K562 (cell line): Measurements from ENCODE around the gene R3HDM2. TPM values are rescaled to one million over a fixed set of nuclear protein-coding genes. Genes with fewer than 3 reads are reported as not detected.

Experiments used
- ATAC-seq: fragments of 200-7000 bp; cut with Tn5 transposase; 3 replicates; pipeline ENCODE4 v1.9.1; 2020; ENCODE audit warnings: moderate library complexity
- BruUV-seq: library from RNA; stranded (reverse); fragments of 400-500 nt; replicated peaks from 2 replicates; lab custom pipeline; 2021; lab: Mats Ljungman, UMichigan
- CTCF ChIA-PET: fragments of 300-600 bp; formaldehyde crosslinking; extraction: SDS; loops from one replicate; lab custom pipeline; 2021; ENCODE audit warnings: low intra/inter-chr PET ratio; lab: Yijun Ruan, JAX
- POLR2A ChIA-PET: fragments of 300-600, 350-650 bp; sonication (Branson Sonifier 250); formaldehyde crosslinking; extraction: SDS; loops from one replicate; lab custom pipeline; 2021; ENCODE audit warnings: antibody characterized with exemption, inconsistent platforms; lab: Yijun Ruan, JAX
- DNase-seq, 4 experiments: peaks; one replicate each; pipeline versions ENCODE4 v3.0.0 to v3.0.0-alpha.2; 2011 to 2018; ENCODE audit warnings: low spot score in 3 of 4, mixed read lengths in 3 of 4; ENCODE audit errors: extremely low read depth in 1 of 4
- FAIRE-seq: peaks from 2 replicates; lab custom pipeline; 2011; peaks lifted over from hg19 to GRCh38; lab: Jason Lieb, UNC
- H2AFZ ChIP-seq: 2 replicates; pipeline ENCODE4 v1.6.0; 2011; ENCODE audit warnings: low read depth, low read length, control low read depth, inconsistent platforms
- H3K27ac ChIP-seq: fragments of 200-600 bp; 3 replicates; pipeline ENCODE4 v1.8.0; 2011; ENCODE audit warnings: low read depth, mild to moderate bottlenecking, control low read depth, inconsistent platforms, low read length, moderate library complexity, mixed read lengths; ENCODE audit errors: extremely low read depth
- H3K27me3 ChIP-seq, 2 experiments: fragments of 300-600 bp in 1 of 2; 2 replicates in 1 of 2; 3 replicates in 1 of 2; pipeline versions ENCODE4 v1.6.0 to v1.8.0; 2011; ENCODE audit warnings: inconsistent platforms in 2 of 2, low read length in 2 of 2, mild to moderate bottlenecking in 1 of 2, mixed read lengths in 1 of 2, moderate library complexity in 1 of 2; ENCODE audit not compliant: control insufficient read depth in 2 of 2, insufficient read depth in 2 of 2
- H3K36me3 ChIP-seq: fragments of 300-600 bp; 3 replicates; pipeline ENCODE4 v1.8.0; 2011; ENCODE audit warnings: mild to moderate bottlenecking, low read length, inconsistent platforms; ENCODE audit not compliant: control insufficient read depth, insufficient read depth
- H3K4me1 ChIP-seq, 2 experiments: fragments of 200-600 bp in 1 of 2; replicated peaks in 1 of 2; 2 replicates in 1 of 2; 3 replicates in 1 of 2; pipeline versions ENCODE4 v1.5.1 to v1.8.0; 2011; ENCODE audit warnings: inconsistent platforms in 2 of 2, low read length in 2 of 2, mild to moderate bottlenecking in 1 of 2, mixed read lengths in 1 of 2, moderate library complexity in 1 of 2; ENCODE audit not compliant: control insufficient read depth in 2 of 2, insufficient read depth in 2 of 2
- H3K4me2 ChIP-seq: 2 replicates; pipeline ENCODE4 v1.6.1; 2011; ENCODE audit warnings: low read length, control low read depth, inconsistent platforms, mixed read lengths; ENCODE audit not compliant: insufficient read depth
- H3K4me3 ChIP-seq: fragments of 200-600 bp; sonication (generic), shearing (Covaris generic); 2 replicates; pipeline ENCODE4 v1.5.1; 2016; ENCODE audit warnings: control low read depth, inconsistent platforms
- H3K79me2 ChIP-seq: fragments of 200-600 bp; 3 replicates; pipeline ENCODE4 v1.8.0; 2011; ENCODE audit warnings: low read length, inconsistent platforms; ENCODE audit not compliant: control insufficient read depth, insufficient read depth
- H3K9ac ChIP-seq, 2 experiments: 2 replicates each; pipeline versions ENCODE4 v1.6.0 to v1.6.1; 2011; ENCODE audit warnings: low read depth in 2 of 2, low read length in 2 of 2, control low read depth in 1 of 2, inconsistent platforms in 1 of 2, mild to moderate bottlenecking in 1 of 2, mixed read lengths in 1 of 2; ENCODE audit not compliant: insufficient read depth in 1 of 2
- H3K9me1 ChIP-seq: one replicate; pipeline ENCODE4 v1.6.0; 2011; ENCODE audit warnings: inconsistent platforms, mild to moderate bottlenecking, low read length, moderate library complexity; ENCODE audit not compliant: control insufficient read depth, insufficient read depth
- H3K9me3 ChIP-seq: replicated peaks from 2 replicates; pipeline ENCODE4 v1.5.1; 2011; ENCODE audit warnings: low read depth, low read length, inconsistent platforms; ENCODE audit not compliant: control insufficient read depth, insufficient read depth
- H4K20me1 ChIP-seq: replicated peaks from 2 replicates; pipeline ENCODE4 v1.6.1; 2011; ENCODE audit warnings: low read length, inconsistent platforms, mixed read lengths; ENCODE audit not compliant: control insufficient read depth, insufficient read depth
- ADNP ChIP-seq: fragments of 200-800 bp; sonication (Bioruptor generic); IDR thresholded peaks from 2 replicates; pipeline ENCODE4 v1.6.1; 2016; ENCODE audit warnings: missing genetic modification characterization, missing compliant biosample characterization
- NRF1 ChIP-seq, 2 experiments: fragments of 450-650 bp; IDR thresholded peaks in 1 of 2; conservative IDR thresholded peaks in 1 of 2; 2 replicates each; pipeline ENCODE4 v1.6.1; 2014; ENCODE audit warnings: mild to moderate bottlenecking in 2 of 2
- PCBP2 ChIP-seq: fragments of 200-400 bp; formaldehyde crosslinking; IDR thresholded peaks from 2 replicates; pipeline ENCODE4 v1.6.1; 2018; ENCODE audit warnings: low read length, low read depth, mild to moderate bottlenecking, moderate library complexity; ENCODE audit not compliant: poor library complexity, severe bottlenecking
- PTTG1 ChIP-seq: fragments of 450-650 bp; IDR thresholded peaks from 2 replicates; pipeline ENCODE4 v1.6.1; 2016; ENCODE audit warnings: low read depth, mild to moderate bottlenecking, missing genetic modification characterization, missing compliant biosample characterization
- PURB ChIP-seq: sonication (generic); formaldehyde crosslinking; IDR thresholded peaks from 2 replicates; pipeline ENCODE4 v1.9.0; 2021; ENCODE audit warnings: low read depth, mild to moderate bottlenecking, missing genetic modification reagents
- RBM22 ChIP-seq: fragments of 200-400 bp; formaldehyde crosslinking; IDR thresholded peaks from 2 replicates; pipeline ENCODE4 v1.6.1; 2018; ENCODE audit warnings: low read length, low read depth; ENCODE audit not compliant: poor library complexity, severe bottlenecking
- RBM25 ChIP-seq: fragments of 200-400 bp; formaldehyde crosslinking; IDR thresholded peaks from 2 replicates; pipeline ENCODE4 v1.6.1; 2018; ENCODE audit warnings: low read length, low read depth, moderate library complexity; ENCODE audit not compliant: severe bottlenecking
- SIN3A ChIP-seq, 2 experiments: fragments of 150-350 bp in 1 of 2; IDR thresholded peaks; 2 replicates each; pipeline ENCODE4 v1.6.1; 2011 to 2016; ENCODE audit warnings: borderline replicate concordance in 2 of 2, low read depth in 2 of 2, low read length in 2 of 2, mild to moderate bottlenecking in 2 of 2, moderate library complexity in 2 of 2; ENCODE audit not compliant: control insufficient read depth in 1 of 2
- SOX6 ChIP-seq: fragments of 450-650 bp; IDR thresholded peaks from 2 replicates; pipeline ENCODE4 v1.6.1; 2014; ENCODE audit warnings: mild to moderate bottlenecking
- TEAD1 ChIP-seq, 2 experiments: fragments of 450-650 bp in 1 of 2; sonication (generic) in 1 of 2; formaldehyde crosslinking; IDR thresholded peaks; 2 replicates each; pipeline versions ENCODE4 v1.4.0 to v1.8.0; 2020 to 2022; ENCODE audit warnings: mild to moderate bottlenecking in 2 of 2, missing genetic modification reagents in 1 of 2
- ZBTB17 ChIP-seq: fragments of 450-650 bp; formaldehyde crosslinking; IDR thresholded peaks from 2 replicates; pipeline ENCODE4 v1.4.0; 2020; ENCODE audit warnings: mild to moderate bottlenecking
- ZNF121 ChIP-seq: sonication (generic); formaldehyde crosslinking; conservative IDR thresholded peaks from 2 replicates; pipeline ENCODE4 v1.8.0; 2022; ENCODE audit warnings: missing genetic modification reagents
- ZNF589 ChIP-seq: fragments of 200-800 bp; sonication (Bioruptor generic); IDR thresholded peaks from 2 replicates; pipeline ENCODE4 v1.6.1; 2016; ENCODE audit warnings: low read depth, missing genetic modification characterization, missing compliant biosample characterization
- WGBS: fragments of 100-300 bp; shearing (Covaris generic); methylation state at CpG from one replicate; pipeline ENCODE4 v1.1.6; 2016; ENCODE audit warnings: low coverage, mixed read lengths; ENCODE audit not compliant: insufficient coverage; ENCODE audit errors: missing lambda C conversion rate; 5-methylcytosine and 5-hydroxymethylcytosine counted together
- in situ Hi-C: fragments of 300-500 bp; cut with MboI; formaldehyde crosslinking; loops from 4 replicates; pipeline ENCODE4 v1.15.0; 2018; ENCODE audit warnings: inconsistent platforms, mixed read lengths
- intact Hi-C: fragments of 100-400 bp; cut with micrococcal nuclease; formaldehyde crosslinking; loops from 2 replicates; pipeline ENCODE4 v1.14.2; 2022
- polyA plus RNA-seq, 8 experiments: library from polyadenylated mRNA; depleted of rRNA in 4 of 8; stranded (reverse) in 5 of 8; unstranded in 3 of 8; fragments of >200 nt; fragmentation: Nextera tagmentation in 2 of 8; fragmentation: Illumina TruSeq in 1 of 8; extraction: Ambion mirVana in 2 of 8; extraction: Trizol in 1 of 8; gene quantifications; 2 replicates each; pipeline versions ENCODE4 v1.2.1 to v1.2.3, GENCODE V29; 2011 to 2014; ENCODE audit warnings: inconsistent platforms in 1 of 8, missing spikeins in 1 of 8
- total RNA-seq, 7 experiments: library from RNA; depleted of rRNA in 6 of 7; stranded (reverse); fragments of >200 nt in 6 of 7; fragmentation: Illumina TruSeq in 2 of 7; extraction: Trizol in 2 of 7; gene quantifications; 2 replicates each; pipeline versions ENCODE4 v1.2.1 to v1.2.3, GENCODE V29; 2011 to 2021; ENCODE audit warnings: low replicate concordance in 1 of 7
- TF ChIP-seq, protein P1 (sequence below): sonication (generic); formaldehyde crosslinking; IDR thresholded peaks from 2 replicates; pipeline ENCODE4 v1.8.1; 2023; ENCODE audit warnings: mild to moderate bottlenecking, missing genetic modification reagents
- TF ChIP-seq, protein P2 (sequence below), 2 experiments: IDR thresholded peaks; 2 replicates each; pipeline ENCODE4 v1.6.1; 2012; ENCODE audit warnings: improper control_type of control experiment in 2 of 2, low read depth in 2 of 2, low read length in 2 of 2, borderline replicate concordance in 1 of 2

The R3HDM2 gene
- total and polyA plus RNA-seq, 9 of the 15 experiments (the other 6 are each of a cell fraction or from before 2014, with no cell fraction given), result 3.3 to 18.8 (median 9.0) TPM

DNA sequence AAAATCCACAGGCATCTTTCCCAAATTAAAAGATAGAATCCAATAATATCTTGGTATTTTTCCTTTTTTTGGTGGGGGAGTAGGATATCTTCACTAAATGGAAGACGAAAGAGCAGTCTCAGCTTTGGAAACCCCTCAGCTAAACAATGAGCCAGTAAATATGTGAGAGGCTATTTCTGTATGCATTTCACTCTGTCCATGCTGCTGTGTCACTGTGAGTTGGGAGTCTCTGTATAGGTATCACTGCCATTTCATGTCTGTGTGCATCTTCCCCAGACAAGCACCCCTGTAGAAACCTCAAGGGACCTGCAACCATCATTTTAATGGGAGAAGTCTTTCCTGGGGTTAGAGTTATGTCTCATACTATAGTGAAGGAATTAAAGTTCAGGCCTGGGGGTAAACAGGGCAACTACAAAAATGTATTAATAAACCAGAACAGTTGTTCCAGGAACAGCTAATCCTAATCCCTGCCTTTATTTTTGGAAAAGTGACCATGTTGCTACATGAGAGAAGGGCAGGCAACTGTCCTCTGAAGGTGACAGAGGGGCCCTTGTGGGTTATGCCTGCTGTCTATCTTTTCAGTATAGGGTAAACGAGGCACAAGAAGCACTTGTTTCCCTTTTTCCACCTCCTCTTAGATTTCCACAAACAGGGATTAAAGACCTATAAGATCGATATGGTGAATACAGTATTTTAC lies 168.6 kb downstream of the R3HDM2 start:
- Histone ChIP-seq H3K9me1 (no peaks in the 10 kb centered on the region), H3K27me3 (no peaks in the 10 kb centered on the region), H3K4me3 (no peak overlapping the region), H3K36me3 (peaks cover 41% of the 10 kb centered on the region), H4K20me1 (no peaks in the 10 kb centered on the region), H3K4me1 (peaks cover 0 to 3% of the 10 kb centered on the region in 2 experiments; a peak in 2 of 5 replicates), H3K27ac (no peak overlapping the region), H3K79me2 (no peaks in the 10 kb centered on the region), H3K4me2 (no peak overlapping the region), H3K9ac (no peak overlapping the region), H2AFZ (no peak overlapping the region), H3K9me3 (no peaks in the 10 kb centered on the region)
- CTCF ChIA-PET, result no interaction called here
- in situ Hi-C loops, result no loop called here
- BruUV-seq, result no TSS peak
- FAIRE-seq (no peak), DNase-seq (no peak), ATAC-seq (no peak)
- POLR2A ChIA-PET, result interaction anchor here (0.6 to 1.4 kb wide), 3 partner anchors 12 to 192 kb away, joined by 3 to 4 read pairs (median 3); no protein-coding TSS in a partner anchor
- intact Hi-C loops, result no loop called here
- WGBS, result 28% methylated on average over 3 of the region's 3 CpGs
- TF ChIP-seq RBM25, result no peak
- TF ChIP-seq ZNF589 (CRISPR knock-in tag), result no peak
- no peak for TF ChIP-seq ZNF121 (CRISPR knock-in tag)
- TF ChIP-seq, protein P1, sequence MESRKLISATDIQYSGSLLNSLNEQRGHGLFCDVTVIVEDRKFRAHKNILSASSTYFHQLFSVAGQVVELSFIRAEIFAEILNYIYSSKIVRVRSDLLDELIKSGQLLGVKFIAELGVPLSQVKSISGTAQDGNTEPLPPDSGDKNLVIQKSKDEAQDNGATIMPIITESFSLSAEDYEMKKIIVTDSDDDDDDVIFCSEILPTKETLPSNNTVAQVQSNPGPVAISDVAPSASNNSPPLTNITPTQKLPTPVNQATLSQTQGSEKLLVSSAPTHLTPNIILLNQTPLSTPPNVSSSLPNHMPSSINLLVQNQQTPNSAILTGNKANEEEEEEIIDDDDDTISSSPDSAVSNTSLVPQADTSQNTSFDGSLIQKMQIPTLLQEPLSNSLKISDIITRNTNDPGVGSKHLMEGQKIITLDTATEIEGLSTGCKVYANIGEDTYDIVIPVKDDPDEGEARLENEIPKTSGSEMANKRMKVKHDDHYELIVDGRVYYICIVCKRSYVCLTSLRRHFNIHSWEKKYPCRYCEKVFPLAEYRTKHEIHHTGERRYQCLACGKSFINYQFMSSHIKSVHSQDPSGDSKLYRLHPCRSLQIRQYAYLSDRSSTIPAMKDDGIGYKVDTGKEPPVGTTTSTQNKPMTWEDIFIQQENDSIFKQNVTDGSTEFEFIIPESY (CRISPR knock-in tag), result no peak
- TF ChIP-seq RBM22, result no peak
- no peak for TF ChIP-seq PCBP2
- no peak for TF ChIP-seq SOX6
- TF ChIP-seq, protein P2, sequence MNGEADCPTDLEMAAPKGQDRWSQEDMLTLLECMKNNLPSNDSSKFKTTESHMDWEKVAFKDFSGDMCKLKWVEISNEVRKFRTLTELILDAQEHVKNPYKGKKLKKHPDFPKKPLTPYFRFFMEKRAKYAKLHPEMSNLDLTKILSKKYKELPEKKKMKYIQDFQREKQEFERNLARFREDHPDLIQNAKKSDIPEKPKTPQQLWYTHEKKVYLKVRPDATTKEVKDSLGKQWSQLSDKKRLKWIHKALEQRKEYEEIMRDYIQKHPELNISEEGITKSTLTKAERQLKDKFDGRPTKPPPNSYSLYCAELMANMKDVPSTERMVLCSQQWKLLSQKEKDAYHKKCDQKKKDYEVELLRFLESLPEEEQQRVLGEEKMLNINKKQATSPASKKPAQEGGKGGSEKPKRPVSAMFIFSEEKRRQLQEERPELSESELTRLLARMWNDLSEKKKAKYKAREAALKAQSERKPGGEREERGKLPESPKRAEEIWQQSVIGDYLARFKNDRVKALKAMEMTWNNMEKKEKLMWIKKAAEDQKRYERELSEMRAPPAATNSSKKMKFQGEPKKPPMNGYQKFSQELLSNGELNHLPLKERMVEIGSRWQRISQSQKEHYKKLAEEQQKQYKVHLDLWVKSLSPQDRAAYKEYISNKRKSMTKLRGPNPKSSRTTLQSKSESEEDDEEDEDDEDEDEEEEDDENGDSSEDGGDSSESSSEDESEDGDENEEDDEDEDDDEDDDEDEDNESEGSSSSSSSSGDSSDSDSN (IDR thresholded peaks at IDR 0.05; ENCODE audit: borderline replicate concordance in 1 of 2, low read depth in 2 of 2, low read length in 2 of 2), result no peak
- no peak for TF ChIP-seq ZBTB17 (CRISPR knock-in tag)
- TF ChIP-seq TEAD1 (CRISPR knock-in tag; IDR thresholded peaks at IDR 0.05), result no peak
- TF ChIP-seq ADNP (tag), result no peak
- no peak for TF ChIP-seq PURB (CRISPR knock-in tag)
- no peak for TF ChIP-seq PTTG1 (tag)
- TF ChIP-seq SIN3A (IDR thresholded peaks at IDR 0.05; ENCODE audit: borderline replicate concordance in 2 of 2, control insufficient read depth in 1 of 2, low read depth in 2 of 2, low read length in 2 of 2), result no peak
- no peak for TF ChIP-seq NRF1 (conservative IDR thresholded peaks at IDR 0.05 in 1 of 2, IDR thresholded peaks at IDR 0.05 in 1 of 2)
